H1 (cell line): ENCODE measurements around the gene RHBDF2. TPM values are rescaled to one million over a fixed set of nuclear protein-coding genes. Genes with fewer than 3 reads are reported as not detected.

Source experiments
- CTCF ChIA-PET: fragments of 300-600 bp; sonication (Branson Sonifier 250); formaldehyde crosslinking; loops from one replicate; lab custom pipeline; 2021; ENCODE audit not compliant: partially characterized antibody; lab: Charles Lee
- POLR2A ChIA-PET: fragments of 300-600 bp; sonication (Branson Sonifier 250); formaldehyde crosslinking; loops from one replicate; lab custom pipeline; 2021; ENCODE audit warnings: inconsistent platforms; ENCODE audit not compliant: partially characterized antibody; lab: Charles Lee
- DNase-seq, 2 experiments: peaks; one replicate each; pipeline versions ENCODE4 v3.0.0 to v3.0.0-alpha.2; 2010 to 2022; ENCODE audit warnings: low spot score in 2 of 2, low read depth in 1 of 2, mixed read lengths in 1 of 2
- FAIRE-seq: peaks from 2 replicates; lab custom pipeline; 2011; peaks lifted over from hg19 to GRCh38; lab: Jason Lieb, UNC
- H2AFZ ChIP-seq: 2 replicates; pipeline ENCODE4 v1.8.1; 2012; ENCODE audit warnings: low read length, inconsistent platforms
- H2AK5ac ChIP-seq: 2 replicates; pipeline ENCODE4 v1.6.1; 2013; ENCODE audit warnings: low read depth, low read length
- H2BK120ac ChIP-seq: replicated peaks from 2 replicates; pipeline ENCODE3; 2013; ENCODE audit warnings: low read depth, low read length, inconsistent platforms
- H2BK12ac ChIP-seq: 2 replicates; pipeline ENCODE4 v1.6.1; 2013; ENCODE audit warnings: low read depth, low read length
- H2BK15ac ChIP-seq: 2 replicates; pipeline ENCODE4 v1.6.1; 2013; ENCODE audit warnings: low read length
- H2BK20ac ChIP-seq: 2 replicates; pipeline ENCODE4 v1.6.1; 2013; ENCODE audit warnings: low read length
- H2BK5ac ChIP-seq: 2 replicates; pipeline ENCODE4 v1.6.1; 2013; ENCODE audit warnings: low read depth, low read length
- H3K14ac ChIP-seq: 2 replicates; pipeline ENCODE4 v1.6.1; 2013; ENCODE audit warnings: inconsistent platforms; ENCODE audit not compliant: insufficient read length
- H3K18ac ChIP-seq: 2 replicates; pipeline ENCODE4 v1.6.1; 2013; ENCODE audit warnings: low read length; ENCODE audit errors: extremely low read depth
- H3K23ac ChIP-seq: 2 replicates; pipeline ENCODE4 v1.6.1; 2013; ENCODE audit warnings: inconsistent platforms; ENCODE audit not compliant: insufficient read length
- H3K23me2 ChIP-seq: 2 replicates; pipeline ENCODE4 v1.6.1; 2013; ENCODE audit warnings: low read depth, low read length
- H3K27ac ChIP-seq: 2 replicates; pipeline ENCODE4 v1.6.1; 2011; ENCODE audit warnings: low read depth, low read length, inconsistent platforms
- H3K27me3 ChIP-seq, 4 experiments: replicated peaks in 1 of 4; 1 replicate in 1 of 4; 2 replicates in 3 of 4; pipeline versions ENCODE4 v1.6.1 to v1.8.1; 2011 to 2013; ENCODE audit warnings: low read length in 3 of 4, mild to moderate bottlenecking in 3 of 4, inconsistent platforms in 2 of 4, mixed read lengths in 2 of 4, moderate library complexity in 1 of 4; ENCODE audit not compliant: control insufficient read depth in 3 of 4, insufficient read depth in 3 of 4; ENCODE audit errors: extremely low read depth in 1 of 4
- H3K36me3 ChIP-seq, 4 experiments: 2 replicates each; pipeline versions ENCODE4 v1.6.1 to v1.8.1; 2011 to 2013; ENCODE audit warnings: mild to moderate bottlenecking in 4 of 4, low read length in 3 of 4, moderate library complexity in 2 of 4, control low read depth in 1 of 4, inconsistent platforms in 1 of 4; ENCODE audit not compliant: insufficient read depth in 4 of 4, control insufficient read depth in 2 of 4
- H3K4ac ChIP-seq: replicated peaks from 2 replicates; pipeline ENCODE3; 2013; ENCODE audit warnings: low read length, low read depth, mixed read lengths, inconsistent platforms; ENCODE audit not compliant: insufficient read length
- H3K4me1 ChIP-seq, 4 experiments: replicated peaks in 1 of 4; 1 replicate in 1 of 4; 2 replicates in 3 of 4; pipeline versions ENCODE4 v1.6.1 to v1.8.1; 2011 to 2013; ENCODE audit warnings: low read length in 3 of 4, inconsistent platforms in 2 of 4, mixed read lengths in 1 of 4; ENCODE audit not compliant: insufficient read depth in 4 of 4, control insufficient read depth in 3 of 4
- H3K4me2 ChIP-seq, 2 experiments: 2 replicates each; pipeline versions ENCODE4 v1.6.1 to v1.8.1; 2011 to 2013; ENCODE audit warnings: low read depth in 2 of 2, low read length in 2 of 2, control low read depth in 1 of 2, inconsistent platforms in 1 of 2, mild to moderate bottlenecking in 1 of 2; ENCODE audit not compliant: insufficient read depth in 1 of 2
- H3K4me3 ChIP-seq, 4 experiments: fragments of 200-600, 300-600 bp in 1 of 4; sonication (generic), shearing (Covaris generic), sonication (Bioruptor Twin) in 1 of 4; 2 replicates each; pipeline versions ENCODE4 v1.5.1 to v1.8.1; 2011 to 2016; ENCODE audit warnings: low read length in 4 of 4, low read depth in 3 of 4, control low read depth in 2 of 4, inconsistent platforms in 2 of 4, mild to moderate bottlenecking in 2 of 4, mixed read lengths in 1 of 4, moderate library complexity in 1 of 4; ENCODE audit not compliant: insufficient read depth in 2 of 4; ENCODE audit errors: extremely low read depth in 1 of 4
- H3K56ac ChIP-seq: replicated peaks from 2 replicates; pipeline ENCODE3; 2013; ENCODE audit warnings: low read depth, mild to moderate bottlenecking, mixed read lengths, low read length, inconsistent platforms; ENCODE audit not compliant: insufficient read length
- H3K79me1 ChIP-seq: 2 replicates; pipeline ENCODE4 v1.6.1; 2013; ENCODE audit warnings: low read depth, low read length, control low read depth
- H3K79me2 ChIP-seq, 2 experiments: 2 replicates each; pipeline versions ENCODE4 v1.6.1 to v1.8.1; 2012 to 2013; ENCODE audit warnings: low read length in 2 of 2, mild to moderate bottlenecking in 2 of 2, inconsistent platforms in 1 of 2; ENCODE audit not compliant: insufficient read depth in 2 of 2, control insufficient read depth in 1 of 2
- H3K9ac ChIP-seq, 4 experiments: replicated peaks in 1 of 4; 1 replicate in 1 of 4; 2 replicates in 3 of 4; pipeline versions ENCODE4 v1.6.1 to v1.8.1; 2011 to 2013; ENCODE audit warnings: low read depth in 3 of 4, low read length in 3 of 4, control low read depth in 2 of 4, mild to moderate bottlenecking in 2 of 4, moderate library complexity in 2 of 4, inconsistent platforms in 1 of 4; ENCODE audit errors: extremely low read depth in 1 of 4
- H3K9me3 ChIP-seq, 2 experiments: 2 replicates each; pipeline versions ENCODE4 v1.6.1 to v1.8.1; 2012 to 2013; ENCODE audit warnings: mild to moderate bottlenecking in 2 of 2, moderate library complexity in 2 of 2, control low read depth in 1 of 2, inconsistent platforms in 1 of 2, low read depth in 1 of 2, low read length in 1 of 2, mixed read lengths in 1 of 2; ENCODE audit not compliant: insufficient read depth in 2 of 2
- H4K20me1 ChIP-seq, 2 experiments: replicated peaks in 1 of 2; 2 replicates each; pipeline versions ENCODE3 to v1.8.1; 2011 to 2013; ENCODE audit warnings: inconsistent platforms in 2 of 2, low read length in 2 of 2, mild to moderate bottlenecking in 1 of 2; ENCODE audit not compliant: insufficient read depth in 2 of 2, control insufficient read depth in 1 of 2
- H4K5ac ChIP-seq: 2 replicates; pipeline ENCODE4 v1.6.1; 2013; ENCODE audit warnings: low read length, low read depth, mixed read lengths, inconsistent platforms; ENCODE audit not compliant: insufficient read length
- H4K8ac ChIP-seq: 2 replicates; pipeline ENCODE4 v1.8.0; 2013; ENCODE audit warnings: mild to moderate bottlenecking, moderate library complexity, low read length, inconsistent platforms; ENCODE audit not compliant: insufficient read depth; ENCODE audit errors: extremely low read depth
- H4K91ac ChIP-seq: replicated peaks from 2 replicates; pipeline ENCODE3; 2013; ENCODE audit warnings: low read length, mixed read lengths, inconsistent platforms; ENCODE audit not compliant: insufficient read length
- ASH2L ChIP-seq: fragments of 200-600, 300-600 bp; sonication (generic); IDR thresholded peaks from one replicate; pipeline ENCODE4 v1.7.1; 2017; ENCODE audit warnings: low read length
- BCL11A ChIP-seq, 2 experiments: IDR thresholded peaks; one replicate each; pipeline ENCODE4 v1.6.1; 2011; ENCODE audit warnings: low read depth in 2 of 2, low read length in 2 of 2, mild to moderate bottlenecking in 2 of 2
- CBX8 ChIP-seq: fragments of 300-800, 300-1000 bp; sonication (generic); IDR thresholded peaks from 2 replicates; pipeline ENCODE4 v1.7.1; 2016; ENCODE audit warnings: low read depth, low read length, borderline replicate concordance
- CEBPB ChIP-seq: IDR thresholded peaks from 2 replicates; pipeline ENCODE4 v1.6.1; 2012; ENCODE audit warnings: low read depth, low read length
- EP300 ChIP-seq, 2 experiments: IDR thresholded peaks; 1 replicate in 1 of 2; 2 replicates in 1 of 2; pipeline ENCODE4 v1.6.1; 2011 to 2012; ENCODE audit warnings: low read depth in 2 of 2, low read length in 2 of 2, mild to moderate bottlenecking in 2 of 2, borderline replicate concordance in 1 of 2, inconsistent platforms in 1 of 2, moderate library complexity in 1 of 2
- KDM4A ChIP-seq: IDR thresholded peaks from one replicate; pipeline ENCODE4 v1.7.1; 2012; ENCODE audit warnings: low read depth, mild to moderate bottlenecking, moderate library complexity, low read length, inconsistent platforms; ENCODE audit not compliant: severe bottlenecking
- PHF8 ChIP-seq: fragments of 200-600 bp; sonication (generic); conservative IDR thresholded peaks from 2 replicates; pipeline ENCODE4 v1.7.1; 2012; ENCODE audit warnings: low read depth, mild to moderate bottlenecking, inconsistent platforms, low read length, moderate library complexity
- RXRA ChIP-seq: IDR thresholded peaks from 2 replicates; pipeline ENCODE4 v1.6.1; 2011; ENCODE audit warnings: low read depth, mild to moderate bottlenecking, low read length, moderate library complexity; ENCODE audit not compliant: insufficient read depth
- SUZ12 ChIP-seq: fragments of 200-600 bp; sonication (generic); IDR thresholded peaks from 2 replicates; pipeline ENCODE4 v1.6.1; 2012; ENCODE audit warnings: mild to moderate bottlenecking, inconsistent platforms, low read length, moderate library complexity, mixed read lengths
- WGBS, 2 experiments: shearing (Covaris generic) in 1 of 2; methylation state at CpG; one replicate each; pipeline versions ENCODE4 v1.1.6 to v1.1.7; 2013 to 2015; ENCODE audit warnings: low lambda C conversion rate in 2 of 2, mixed read lengths in 2 of 2, inconsistent platforms in 1 of 2, low coverage in 1 of 2, missing lambda C conversion rate in 1 of 2; ENCODE audit not compliant: insufficient replicate concordance in 2 of 2, insufficient coverage in 1 of 2, insufficient read length in 1 of 2; ENCODE audit errors: extremely low coverage in 1 of 2, missing lambda C conversion rate in 1 of 2; 5-methylcytosine and 5-hydroxymethylcytosine counted together
- polyA plus RNA-seq, 7 experiments: library from polyadenylated mRNA; depleted of rRNA in 3 of 7; stranded (reverse) in 5 of 7; unstranded in 2 of 7; fragments of >200 nt in 5 of 7; fragments of 200-250 nt in 2 of 7; gene quantifications; 1 replicate in 5 of 7; 2 replicates in 1 of 7; 4 replicates in 1 of 7; pipeline versions ENCODE4 v1.2.1 to v1.2.3, GENCODE V29; 2011 to 2013; ENCODE audit warnings: missing spikeins in 2 of 7, mixed read lengths in 2 of 7
- total RNA-seq: library from RNA; stranded (reverse); fragmentation: NEBNext Ultra II Directional; extraction: Animal tissue kit (Norgen Biotek cat#: 25700); gene quantifications from 2 replicates; pipeline ENCODE4 v1.2.1, GENCODE V29; 2021
- TF ChIP-seq, protein P1 (sequence below): IDR thresholded peaks from 2 replicates; pipeline ENCODE4 v1.6.1; 2012; ENCODE audit warnings: inconsistent platforms

RHBDF2 gene
- total and polyA plus RNA-seq, 2 of the 8 experiments (the other 6 are each of a cell fraction or from before 2014, with no cell fraction given): 21.2 to 25.9 TPM

- DNase-seq: peak; percentile 49 to 96
- no peak overlapping the region for H4K91ac ChIP-seq
- H2BK120ac ChIP-seq: no peak overlapping the region
- no peaks in the 10 kb centered on the region for H3K36me3 ChIP-seq
- no peak overlapping the region for H2AFZ ChIP-seq
- H3K18ac ChIP-seq: no peak overlapping the region
- H2BK15ac ChIP-seq: peak overlapping the region; percentile 36; the same call in 1 of the 2 replicates
- 28% methylated on average over 34 of the region's 35 CpGs; no CpG with 5 or more reads in 1 of the 2 experiments for WGBS, 2 experiments
- H3K56ac ChIP-seq: no peak overlapping the region
- H3K23ac ChIP-seq: no peak overlapping the region
- H3K4me2 ChIP-seq: peak overlapping the region in 1 of 2 experiments; percentile 47; a peak in 3 of 4 replicates
- no peak overlapping the region for H2AK5ac ChIP-seq
- H3K9ac ChIP-seq: no peak overlapping the region
- H3K9me3 ChIP-seq: no peaks in the 10 kb centered on the region
- no peaks in the 10 kb centered on the region for H3K79me2 ChIP-seq
- no peak overlapping the region for H3K27ac ChIP-seq
- H3K27me3 ChIP-seq: peaks cover 0 to 5% (median 0%) of the 10 kb centered on the region in 4 experiments; a peak in 3 of 7 replicates
- H3K4me1 ChIP-seq: peaks cover 0 to 19% (median 10%) of the 10 kb centered on the region in 4 experiments; a peak in 6 of 7 replicates
- H3K4me3 ChIP-seq: no peak overlapping the region
- no peaks in the 10 kb centered on the region for H3K23me2 ChIP-seq
- no peak overlapping the region for H3K4ac ChIP-seq
- POLR2A ChIA-PET: interaction anchor here (1.1 to 6.3 kb wide), 3 partner anchors 17 to 43 kb away, joined by 3 to 42 read pairs (median 6); partner anchors contain the start of gene PRCD
- H2BK20ac ChIP-seq: no peak overlapping the region
- H4K8ac ChIP-seq: no peak overlapping the region
- H2BK12ac ChIP-seq: no peak overlapping the region
- no peak overlapping the region for H3K14ac ChIP-seq
- no peak overlapping the region for H2BK5ac ChIP-seq
- no peaks in the 10 kb centered on the region; the same call in 1 of the 2 replicates for H3K79me1 ChIP-seq
- H4K5ac ChIP-seq: no peak overlapping the region
- CTCF ChIA-PET: interaction anchor here (0.6 to 10.8 kb wide), 39 partner anchors 7 to 196 kb away, joined by 3 to 260 read pairs (median 4); partner anchors contain the start of genes AANAT, CYGB, PRCD and RHBDF2
- peaks cover 0 to 1% of the 10 kb centered on the region in 2 experiments for H4K20me1 ChIP-seq
- no peak for FAIRE-seq
- TF ChIP-seq EP300 (IDR thresholded peaks at IDR 0.05; ENCODE audit: borderline replicate concordance in 1 of 2, low read depth in 2 of 2, low read length in 2 of 2) (peak in 1 of 2 experiments; percentile 43; a peak in 1 of 3 replicates), SUZ12 (no peak), BCL11A (IDR thresholded peaks at IDR 0.05; ENCODE audit: low read depth in 2 of 2, low read length in 2 of 2) (no peak), ASH2L (no peak), KDM4A (no peak), PHF8 (no peak), RXRA (no peak), CBX8 (no peak), CEBPB (no peak)
- TF ChIP-seq, protein P1, sequence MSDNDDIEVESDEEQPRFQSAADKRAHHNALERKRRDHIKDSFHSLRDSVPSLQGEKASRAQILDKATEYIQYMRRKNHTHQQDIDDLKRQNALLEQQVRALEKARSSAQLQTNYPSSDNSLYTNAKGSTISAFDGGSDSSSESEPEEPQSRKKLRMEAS: peak; percentile 37; the same call in 1 of the 2 replicates
These were observed 22.1 kb upstream of the RHBDF2 start for GRCh38 chr17:76523084-76524037.
